Caco-2 (cell line): ENCODE results near the gene MAN1C1. TPM values are rescaled to one million over a fixed set of nuclear protein-coding genes. Genes with fewer than 3 reads are reported as not detected.

ENCODE experiments used
- BruUV-seq: library from RNA; stranded (reverse); fragments of 400-500 nt; replicated peaks from 2 replicates; lab custom pipeline; 2021; lab: Mats Ljungman, UMichigan
- CTCF ChIA-PET: fragments of 300-600 bp; sonication (Branson Sonifier 250); formaldehyde crosslinking; loops from one replicate; lab custom pipeline; 2022; ENCODE audit warnings: antibody characterized with exemption; lab: Charles Lee
- POLR2A ChIA-PET: fragments of 300-600 bp; sonication (Branson Sonifier 250); formaldehyde crosslinking; loops from one replicate; lab custom pipeline; 2022; ENCODE audit warnings: antibody characterized with exemption; lab: Charles Lee
- DNase-seq, 2 experiments: peaks; one replicate each; pipeline versions ENCODE4 v3.0.0 to v3.0.0-alpha.2; 2020 to 2022
- H3K27me3 ChIP-seq: replicated peaks from 2 replicates; pipeline ENCODE4 v1.6.0; 2011; ENCODE audit warnings: low read length; ENCODE audit not compliant: control insufficient read depth, insufficient read depth
- H3K36me3 ChIP-seq: 2 replicates; pipeline ENCODE4 v1.5.1; 2011; ENCODE audit warnings: low read length; ENCODE audit not compliant: control insufficient read depth, insufficient read depth
- H3K4me1 ChIP-seq: fragments of 250-450 bp; sonication (Bioruptor Pico); 2 replicates; pipeline ENCODE4 v1.5.1; 2020; ENCODE audit warnings: mild to moderate bottlenecking
- H3K4me3 ChIP-seq: 2 replicates; pipeline ENCODE4 v1.5.1; 2011; ENCODE audit warnings: low read depth, mild to moderate bottlenecking, control low read depth, low read length
- H3K9me3 ChIP-seq: fragments of 250-450 bp; sonication (Bioruptor Pico); 2 replicates; pipeline ENCODE4 v1.5.1; 2020; ENCODE audit warnings: mild to moderate bottlenecking, moderate library complexity
- H3K27ac Mint-ChIP-seq: one replicate; pipeline ENCODE4 v1.8.0; 2022; ENCODE audit warnings: mixed read lengths; ENCODE audit not compliant: unreplicated experiment
- H3K27me3 Mint-ChIP-seq: one replicate; pipeline ENCODE4 v1.8.0; 2022; ENCODE audit warnings: mixed read lengths; ENCODE audit not compliant: insufficient read depth, unreplicated experiment
- H3K36me3 Mint-ChIP-seq: one replicate; pipeline ENCODE4 v1.8.0; 2022; ENCODE audit warnings: mild to moderate bottlenecking, mixed read lengths; ENCODE audit not compliant: insufficient read depth, unreplicated experiment
- H3K4me1 Mint-ChIP-seq: one replicate; pipeline ENCODE4 v1.8.0; 2022; ENCODE audit warnings: low read depth, mixed read lengths; ENCODE audit not compliant: unreplicated experiment
- H3K4me3 Mint-ChIP-seq: one replicate; pipeline ENCODE4 v1.8.0; 2022; ENCODE audit warnings: mild to moderate bottlenecking, moderate library complexity, mixed read lengths; ENCODE audit not compliant: unreplicated experiment
- H3K9me3 Mint-ChIP-seq: one replicate; pipeline ENCODE4 v1.8.0; 2022; ENCODE audit warnings: mixed read lengths; ENCODE audit not compliant: unreplicated experiment
- intact Hi-C: fragments of 100-400 bp; cut with micrococcal nuclease; formaldehyde crosslinking; loops from one replicate; pipeline ENCODE4 v1.10.0; 2022; ENCODE audit not compliant: unreplicated experiment
- total RNA-seq: library from RNA; stranded (reverse); gene quantifications from 2 replicates; pipeline ENCODE4 v1.2.3, GENCODE V29; 2022
- TF ChIP-seq, protein P1 (sequence below), 2 experiments: fragments of 200-600 bp in 1 of 2; IDR thresholded peaks; 1 replicate in 1 of 2; 2 replicates in 1 of 2; pipeline versions ENCODE4 v1.5.1 to v1.8.0; 2011 to 2022; ENCODE audit warnings: antibody characterized with exemption in 1 of 2, control low read depth in 1 of 2, inconsistent platforms in 1 of 2, low read depth in 1 of 2, low read length in 1 of 2, mild to moderate bottlenecking in 1 of 2, moderate library complexity in 1 of 2; ENCODE audit not compliant: insufficient read depth in 1 of 2, severe bottlenecking in 1 of 2, unreplicated experiment in 1 of 2

Gene MAN1C1
- total RNA-seq, 1 experiment from 2014 or later, result 2.7 TPM

DNA sequence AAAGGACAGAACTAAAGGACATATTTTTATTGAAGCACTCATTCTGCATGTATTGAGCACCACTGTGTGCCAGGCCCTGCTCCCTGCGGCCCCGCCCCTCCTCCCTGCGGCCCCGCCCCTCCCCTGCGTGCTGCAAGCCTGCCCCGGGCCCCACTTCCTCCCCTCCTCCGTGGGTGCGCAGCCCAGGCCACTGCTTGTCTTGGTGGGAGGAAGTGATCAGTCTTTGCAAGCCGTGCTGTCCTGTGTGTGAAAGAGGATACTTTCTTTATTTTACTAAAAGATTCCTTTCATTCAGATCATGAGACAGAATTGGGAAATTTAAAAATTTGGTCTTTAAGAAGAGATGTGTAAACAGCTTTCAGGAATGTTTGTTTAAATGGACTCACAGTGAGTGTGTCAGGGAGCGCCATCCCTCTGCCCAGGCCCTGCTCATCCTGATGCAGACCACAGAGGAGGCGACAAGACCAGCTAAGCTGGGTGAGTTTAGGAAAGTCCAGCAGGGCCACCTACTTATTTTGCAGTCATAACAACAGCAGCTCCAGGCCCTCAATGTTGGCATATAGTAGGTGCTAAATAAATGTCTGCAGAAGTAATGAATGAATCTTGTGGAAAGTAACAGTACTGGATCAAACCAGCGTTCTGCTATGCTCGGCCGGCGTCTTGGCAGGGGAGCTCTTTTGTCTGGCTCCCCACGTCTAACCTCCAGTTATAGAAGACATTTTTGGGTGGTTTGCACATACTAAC, 95.1 kb downstream of the MAN1C1 start:
- H3K4me1 ChIP-seq, result peaks cover 17% of the 10 kb centered on the region
- H3K27me3 ChIP-seq, result no peaks in the 10 kb centered on the region
- Mint-ChIP-seq H3K27me3 (no peaks in the 10 kb centered on the region), H3K36me3 (no peaks in the 10 kb centered on the region), H3K9me3 (no peaks in the 10 kb centered on the region), H3K4me1 (no peaks in the 10 kb centered on the region), H3K4me3 (no peak overlapping the region), H3K27ac (no peak overlapping the region)
- intact Hi-C loops, result no loop called here
- ChIA-PET POLR2A (no interaction called here), CTCF (no interaction called here)
- DNase-seq, result no peak
- H3K4me3 ChIP-seq, result no peak overlapping the region
- TF ChIP-seq, protein P1, sequence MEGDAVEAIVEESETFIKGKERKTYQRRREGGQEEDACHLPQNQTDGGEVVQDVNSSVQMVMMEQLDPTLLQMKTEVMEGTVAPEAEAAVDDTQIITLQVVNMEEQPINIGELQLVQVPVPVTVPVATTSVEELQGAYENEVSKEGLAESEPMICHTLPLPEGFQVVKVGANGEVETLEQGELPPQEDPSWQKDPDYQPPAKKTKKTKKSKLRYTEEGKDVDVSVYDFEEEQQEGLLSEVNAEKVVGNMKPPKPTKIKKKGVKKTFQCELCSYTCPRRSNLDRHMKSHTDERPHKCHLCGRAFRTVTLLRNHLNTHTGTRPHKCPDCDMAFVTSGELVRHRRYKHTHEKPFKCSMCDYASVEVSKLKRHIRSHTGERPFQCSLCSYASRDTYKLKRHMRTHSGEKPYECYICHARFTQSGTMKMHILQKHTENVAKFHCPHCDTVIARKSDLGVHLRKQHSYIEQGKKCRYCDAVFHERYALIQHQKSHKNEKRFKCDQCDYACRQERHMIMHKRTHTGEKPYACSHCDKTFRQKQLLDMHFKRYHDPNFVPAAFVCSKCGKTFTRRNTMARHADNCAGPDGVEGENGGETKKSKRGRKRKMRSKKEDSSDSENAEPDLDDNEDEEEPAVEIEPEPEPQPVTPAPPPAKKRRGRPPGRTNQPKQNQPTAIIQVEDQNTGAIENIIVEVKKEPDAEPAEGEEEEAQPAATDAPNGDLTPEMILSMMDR (IDR thresholded peaks at IDR 0.05; ENCODE audit: insufficient read depth in 1 of 2, low read depth in 1 of 2, low read length in 1 of 2, severe bottlenecking in 1 of 2, unreplicated experiment in 1 of 2), result no peak
- H3K36me3 ChIP-seq, result no peaks in the 10 kb centered on the region
- H3K9me3 ChIP-seq, result no peaks in the 10 kb centered on the region
- BruUV-seq, result no TSS peak

DNA sequence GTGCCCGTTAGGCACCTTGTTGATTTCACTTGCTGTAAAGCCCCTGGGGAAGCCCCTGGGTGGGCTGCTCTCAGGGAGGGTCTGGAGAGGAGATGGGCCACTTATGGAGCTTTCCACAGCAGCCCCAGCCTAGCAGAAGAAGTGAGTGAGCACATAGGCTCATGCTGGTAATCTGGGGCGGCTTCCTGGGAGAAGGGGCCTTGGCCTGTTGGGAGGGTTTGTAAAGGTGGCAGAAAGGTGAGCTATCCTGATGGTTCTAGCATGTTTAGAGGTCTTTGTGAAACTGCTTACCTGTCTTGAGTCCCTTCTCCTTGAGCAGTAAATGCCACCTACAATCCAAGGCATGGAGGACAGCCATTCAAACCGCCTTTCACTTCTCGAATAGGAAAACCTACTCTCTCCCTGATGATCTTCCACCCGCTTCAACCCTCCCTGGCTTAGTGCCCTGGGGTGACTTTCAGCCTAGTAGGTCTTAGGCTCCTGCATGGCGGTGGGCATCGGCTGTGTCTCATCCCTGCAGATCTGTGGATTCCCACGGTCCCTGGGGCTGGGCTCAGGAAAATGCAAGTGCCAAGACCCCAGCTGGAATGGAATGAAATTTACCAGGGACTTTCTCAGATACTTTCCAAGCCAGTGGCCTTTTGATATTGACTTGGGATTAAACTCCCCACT, 95.8 kb downstream of the MAN1C1 start:
- ChIA-PET POLR2A (no interaction called here), CTCF (no interaction called here)
- no TSS peak for BruUV-seq
- Mint-ChIP-seq H3K27ac (no peak overlapping the region), H3K4me3 (no peak overlapping the region), H3K27me3 (no peaks in the 10 kb centered on the region), H3K4me1 (no peaks in the 10 kb centered on the region), H3K36me3 (no peaks in the 10 kb centered on the region), H3K9me3 (no peaks in the 10 kb centered on the region)
- TF ChIP-seq, protein P1 (IDR thresholded peaks at IDR 0.05; ENCODE audit: insufficient read depth in 1 of 2, low read depth in 1 of 2, low read length in 1 of 2, severe bottlenecking in 1 of 2, unreplicated experiment in 1 of 2), result no peak
- no peak for DNase-seq
- intact Hi-C loops, result no loop called here
- Histone ChIP-seq H3K9me3 (no peaks in the 10 kb centered on the region), H3K36me3 (no peaks in the 10 kb centered on the region), H3K4me1 (peaks cover 15% of the 10 kb centered on the region), H3K27me3 (no peaks in the 10 kb centered on the region), H3K4me3 (no peak overlapping the region)

DNA sequence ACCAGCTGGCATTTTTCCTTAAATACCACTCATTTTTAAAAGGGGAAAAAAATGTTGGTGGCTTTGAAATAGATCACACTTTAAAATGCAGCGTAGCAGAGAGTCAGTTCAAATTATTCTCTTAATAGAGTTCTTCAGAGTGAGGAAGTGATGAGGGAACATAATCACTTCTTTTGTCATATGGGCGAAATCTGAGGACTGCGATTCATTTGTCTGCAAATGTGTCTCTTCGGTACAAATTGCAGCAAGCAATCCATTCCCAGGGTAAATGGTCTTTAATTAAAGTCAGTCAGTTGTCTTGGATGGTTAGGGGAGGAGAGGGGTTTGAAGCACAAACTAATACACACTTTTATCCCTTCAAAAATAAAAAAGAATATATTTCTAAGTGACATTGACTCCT, 97.4 kb downstream of the MAN1C1 start:
- peaks cover under 1% of the 10 kb centered on the region; the same call in 1 of the 2 replicates for H3K4me1 ChIP-seq
- no peak for DNase-seq
- no peaks in the 10 kb centered on the region for H3K36me3 Mint-ChIP-seq
- no peaks in the 10 kb centered on the region for H3K4me1 Mint-ChIP-seq
- no peaks in the 10 kb centered on the region for H3K27me3 ChIP-seq
- TF ChIP-seq, protein P1 (IDR thresholded peaks at IDR 0.05; ENCODE audit: insufficient read depth in 1 of 2, low read depth in 1 of 2, low read length in 1 of 2, severe bottlenecking in 1 of 2, unreplicated experiment in 1 of 2), result no peak
- H3K27me3 Mint-ChIP-seq, result no peaks in the 10 kb centered on the region
- H3K9me3 ChIP-seq, result no peaks in the 10 kb centered on the region
- intact Hi-C loops, result no loop called here
- no peak overlapping the region for H3K4me3 ChIP-seq
- H3K27ac Mint-ChIP-seq, result no peak overlapping the region
- H3K36me3 ChIP-seq, result no peaks in the 10 kb centered on the region
- no peaks in the 10 kb centered on the region for H3K9me3 Mint-ChIP-seq
- POLR2A ChIA-PET, result no interaction called here
- no peak overlapping the region for H3K4me3 Mint-ChIP-seq
- BruUV-seq, result no TSS peak
- CTCF ChIA-PET, result interaction anchor here (0.6 kb wide), 1 partner anchor 762 kb away, joined by 3 read pairs; no protein-coding TSS in a partner anchor
